ENCODE data around the gene PIM3. TPM values are rescaled to one million over a fixed set of nuclear protein-coding genes. Genes with fewer than 3 reads are reported as not detected.

PIM3 gene
- total and polyA plus RNA-seq, 2 of the 8 experiments (the other 6 are each of a cell fraction or from before 2014, with no cell fraction given), result 22.6 to 30.0 TPM

DNA sequence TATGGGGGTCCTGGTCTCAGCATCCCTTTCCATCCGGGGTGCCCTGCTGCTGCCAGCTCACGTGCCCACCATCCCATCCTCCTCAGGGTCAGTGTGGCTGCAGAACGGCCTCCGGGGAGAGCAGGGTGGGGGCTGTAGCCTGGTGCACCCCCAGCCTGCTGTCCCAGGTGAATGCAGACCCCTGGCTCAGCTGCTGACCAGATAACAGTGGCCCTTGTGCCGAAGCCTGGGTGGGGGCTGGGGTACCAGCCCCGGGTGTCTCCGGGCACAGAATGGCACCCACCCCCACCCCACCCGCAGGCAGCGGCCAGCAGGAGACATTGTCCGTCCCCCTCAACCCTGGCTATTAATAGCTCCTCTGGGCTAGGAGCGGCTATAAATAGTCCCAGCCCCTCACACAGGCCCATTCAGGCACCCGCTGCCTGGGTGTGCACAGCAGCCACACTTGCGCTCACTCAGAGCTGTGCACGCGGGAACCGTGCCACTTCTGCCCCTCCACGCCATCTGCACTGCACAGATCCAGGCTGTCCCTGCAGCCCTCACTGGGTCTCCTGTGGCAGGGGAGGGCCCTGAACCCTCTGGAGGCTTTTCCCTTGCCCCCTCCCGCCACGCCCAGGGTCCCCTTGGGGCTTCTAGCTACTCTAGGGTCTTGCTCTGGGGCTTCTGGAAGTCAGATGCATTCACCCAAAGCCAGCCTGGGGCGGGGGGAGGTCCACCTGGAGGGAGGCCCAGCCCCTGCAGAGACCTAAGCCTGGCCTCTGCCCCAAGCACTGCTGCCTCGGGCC lies 23.4 kb upstream of the PIM3 start (continued):
- TF ChIP-seq, protein P1, sequence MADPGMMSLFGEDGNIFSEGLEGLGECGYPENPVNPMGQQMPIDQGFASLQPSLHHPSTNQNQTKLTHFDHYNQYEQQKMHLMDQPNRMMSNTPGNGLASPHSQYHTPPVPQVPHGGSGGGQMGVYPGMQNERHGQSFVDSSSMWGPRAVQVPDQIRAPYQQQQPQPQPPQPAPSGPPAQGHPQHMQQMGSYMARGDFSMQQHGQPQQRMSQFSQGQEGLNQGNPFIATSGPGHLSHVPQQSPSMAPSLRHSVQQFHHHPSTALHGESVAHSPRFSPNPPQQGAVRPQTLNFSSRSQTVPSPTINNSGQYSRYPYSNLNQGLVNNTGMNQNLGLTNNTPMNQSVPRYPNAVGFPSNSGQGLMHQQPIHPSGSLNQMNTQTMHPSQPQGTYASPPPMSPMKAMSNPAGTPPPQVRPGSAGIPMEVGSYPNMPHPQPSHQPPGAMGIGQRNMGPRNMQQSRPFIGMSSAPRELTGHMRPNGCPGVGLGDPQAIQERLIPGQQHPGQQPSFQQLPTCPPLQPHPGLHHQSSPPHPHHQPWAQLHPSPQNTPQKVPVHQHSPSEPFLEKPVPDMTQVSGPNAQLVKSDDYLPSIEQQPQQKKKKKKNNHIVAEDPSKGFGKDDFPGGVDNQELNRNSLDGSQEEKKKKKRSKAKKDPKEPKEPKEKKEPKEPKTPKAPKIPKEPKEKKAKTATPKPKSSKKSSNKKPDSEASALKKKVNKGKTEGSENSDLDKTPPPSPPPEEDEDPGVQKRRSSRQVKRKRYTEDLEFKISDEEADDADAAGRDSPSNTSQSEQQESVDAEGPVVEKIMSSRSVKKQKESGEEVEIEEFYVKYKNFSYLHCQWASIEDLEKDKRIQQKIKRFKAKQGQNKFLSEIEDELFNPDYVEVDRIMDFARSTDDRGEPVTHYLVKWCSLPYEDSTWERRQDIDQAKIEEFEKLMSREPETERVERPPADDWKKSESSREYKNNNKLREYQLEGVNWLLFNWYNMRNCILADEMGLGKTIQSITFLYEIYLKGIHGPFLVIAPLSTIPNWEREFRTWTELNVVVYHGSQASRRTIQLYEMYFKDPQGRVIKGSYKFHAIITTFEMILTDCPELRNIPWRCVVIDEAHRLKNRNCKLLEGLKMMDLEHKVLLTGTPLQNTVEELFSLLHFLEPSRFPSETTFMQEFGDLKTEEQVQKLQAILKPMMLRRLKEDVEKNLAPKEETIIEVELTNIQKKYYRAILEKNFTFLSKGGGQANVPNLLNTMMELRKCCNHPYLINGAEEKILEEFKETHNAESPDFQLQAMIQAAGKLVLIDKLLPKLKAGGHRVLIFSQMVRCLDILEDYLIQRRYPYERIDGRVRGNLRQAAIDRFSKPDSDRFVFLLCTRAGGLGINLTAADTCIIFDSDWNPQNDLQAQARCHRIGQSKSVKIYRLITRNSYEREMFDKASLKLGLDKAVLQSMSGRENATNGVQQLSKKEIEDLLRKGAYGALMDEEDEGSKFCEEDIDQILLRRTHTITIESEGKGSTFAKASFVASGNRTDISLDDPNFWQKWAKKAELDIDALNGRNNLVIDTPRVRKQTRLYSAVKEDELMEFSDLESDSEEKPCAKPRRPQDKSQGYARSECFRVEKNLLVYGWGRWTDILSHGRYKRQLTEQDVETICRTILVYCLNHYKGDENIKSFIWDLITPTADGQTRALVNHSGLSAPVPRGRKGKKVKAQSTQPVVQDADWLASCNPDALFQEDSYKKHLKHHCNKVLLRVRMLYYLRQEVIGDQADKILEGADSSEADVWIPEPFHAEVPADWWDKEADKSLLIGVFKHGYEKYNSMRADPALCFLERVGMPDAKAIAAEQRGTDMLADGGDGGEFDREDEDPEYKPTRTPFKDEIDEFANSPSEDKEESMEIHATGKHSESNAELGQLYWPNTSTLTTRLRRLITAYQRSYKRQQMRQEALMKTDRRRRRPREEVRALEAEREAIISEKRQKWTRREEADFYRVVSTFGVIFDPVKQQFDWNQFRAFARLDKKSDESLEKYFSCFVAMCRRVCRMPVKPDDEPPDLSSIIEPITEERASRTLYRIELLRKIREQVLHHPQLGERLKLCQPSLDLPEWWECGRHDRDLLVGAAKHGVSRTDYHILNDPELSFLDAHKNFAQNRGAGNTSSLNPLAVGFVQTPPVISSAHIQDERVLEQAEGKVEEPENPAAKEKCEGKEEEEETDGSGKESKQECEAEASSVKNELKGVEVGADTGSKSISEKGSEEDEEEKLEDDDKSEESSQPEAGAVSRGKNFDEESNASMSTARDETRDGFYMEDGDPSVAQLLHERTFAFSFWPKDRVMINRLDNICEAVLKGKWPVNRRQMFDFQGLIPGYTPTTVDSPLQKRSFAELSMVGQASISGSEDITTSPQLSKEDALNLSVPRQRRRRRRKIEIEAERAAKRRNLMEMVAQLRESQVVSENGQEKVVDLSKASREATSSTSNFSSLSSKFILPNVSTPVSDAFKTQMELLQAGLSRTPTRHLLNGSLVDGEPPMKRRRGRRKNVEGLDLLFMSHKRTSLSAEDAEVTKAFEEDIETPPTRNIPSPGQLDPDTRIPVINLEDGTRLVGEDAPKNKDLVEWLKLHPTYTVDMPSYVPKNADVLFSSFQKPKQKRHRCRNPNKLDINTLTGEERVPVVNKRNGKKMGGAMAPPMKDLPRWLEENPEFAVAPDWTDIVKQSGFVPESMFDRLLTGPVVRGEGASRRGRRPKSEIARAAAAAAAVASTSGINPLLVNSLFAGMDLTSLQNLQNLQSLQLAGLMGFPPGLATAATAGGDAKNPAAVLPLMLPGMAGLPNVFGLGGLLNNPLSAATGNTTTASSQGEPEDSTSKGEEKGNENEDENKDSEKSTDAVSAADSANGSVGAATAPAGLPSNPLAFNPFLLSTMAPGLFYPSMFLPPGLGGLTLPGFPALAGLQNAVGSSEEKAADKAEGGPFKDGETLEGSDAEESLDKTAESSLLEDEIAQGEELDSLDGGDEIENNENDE (IDR thresholded peaks at IDR 0.05; ENCODE audit: insufficient replicate concordance, low read length), result no peak
- TF ChIP-seq EZH2 (IDR thresholded peaks at IDR 0.05; ENCODE audit: low read depth, low read length, severe bottlenecking), result no peak

All from H1 (cell line).